GM23248 (cell line): Measurements from ENCODE around the gene SEMA4D.

Source experiments
- EZH2 ChIP-seq: fragments of 200-600 bp; sonication (generic); IDR thresholded peaks from 2 replicates; pipeline ENCODE4 v1.6.1; 2018; ENCODE audit warnings: antibody characterized with exemption, mild to moderate bottlenecking; ENCODE audit not compliant: insufficient read depth, poor library complexity, severe bottlenecking
- EZH2phosphoT487 ChIP-seq: fragments of 200-600 bp; sonication (generic); IDR thresholded peaks from 2 replicates; pipeline ENCODE4 v1.6.1; 2018; ENCODE audit warnings: antibody characterized with exemption, moderate library complexity, mild to moderate bottlenecking, low read depth; ENCODE audit not compliant: insufficient read depth

DNA sequence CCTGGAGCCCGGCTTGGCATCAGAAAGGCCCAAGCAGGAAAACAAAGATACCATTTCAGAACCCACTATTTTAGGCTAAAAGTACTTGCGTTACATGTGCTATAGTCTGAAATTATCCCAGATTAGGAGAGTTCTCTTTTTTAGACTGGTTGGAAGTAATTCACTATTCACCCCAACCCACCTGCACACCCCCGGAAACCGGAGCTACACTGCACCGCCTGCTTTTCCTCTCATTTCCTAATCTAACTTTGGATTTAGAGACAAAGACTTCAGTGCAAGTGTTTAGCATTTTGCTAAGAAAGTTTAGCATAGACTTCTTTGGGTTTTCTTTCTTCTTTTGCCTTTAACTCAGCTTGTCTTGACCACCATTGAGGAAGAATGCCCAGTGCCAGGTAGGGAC, 100.4 kb downstream of the SEMA4D start:
- TF ChIP-seq EZH2phosphoT487 (no peak), EZH2 (no peak)
